LNCaP clone FGC (cell line): Measurements from ENCODE around the gene SLC36A1.
"Not testable (repeated sequence)": the region's sequence is repeated elsewhere in the genome, so short reads cannot be mapped to it uniquely, and the experiment has no call there.

Experiments used
- DNase-seq: peaks from one replicate; pipeline ENCODE4 v3.0.0-alpha.2; 2011; ENCODE audit warnings: low read depth
- H3K4me3 ChIP-seq: 2 replicates; pipeline ENCODE4 v1.5.1; 2011; ENCODE audit warnings: mild to moderate bottlenecking, low read depth, low read length, control low read depth
- CTCF ChIP-seq: IDR thresholded peaks from 2 replicates; pipeline ENCODE4 v1.5.1; 2012; ENCODE audit warnings: mild to moderate bottlenecking; ENCODE audit not compliant: control insufficient read depth, insufficient read depth; ENCODE audit errors: extremely low read depth

Gene SLC36A1

GRCh38 chr5:151504006-151504405 lies 56.6 kb downstream of the SLC36A1 start:
- no peak for DNase-seq

GRCh38 chr5:151508308-151508707 lies 60.9 kb downstream of the SLC36A1 start:
- DNase-seq, H3K4me3 ChIP-seq: not testable (repeated sequence)

More at GRCh38 chr5:151504006-151504405, 56.6 kb downstream of the SLC36A1 start:
- no peak overlapping the region for H3K4me3 ChIP-seq
- no peak for TF ChIP-seq CTCF

- H3K4me3 ChIP-seq: no peak overlapping the region
- no peak for DNase-seq
- no peak for TF ChIP-seq CTCF
Measured at GRCh38 chr5:151509231-151509630, 61.8 kb downstream of the SLC36A1 start.

GRCh38 chr5:151509836-151510235 lies 62.4 kb downstream of the SLC36A1 start:
- H3K4me3 ChIP-seq: no peak overlapping the region
- no peak for DNase-seq
- TF ChIP-seq CTCF: no peak

- H3K4me3 ChIP-seq: no peak overlapping the region
- DNase-seq: no peak
- no peak for TF ChIP-seq CTCF
Measured at GRCh38 chr5:151517122-151517920, 69.9 kb downstream of the SLC36A1 start.

- H3K4me3 ChIP-seq: no peak overlapping the region
- no peak for DNase-seq
- peak; percentile 43 for TF ChIP-seq CTCF
Measured at GRCh38 chr5:151520294-151520693, 72.9 kb downstream of the SLC36A1 start.

GRCh38 chr5:151522226-151522625 lies 74.8 kb downstream of the SLC36A1 start:
- H3K4me3 ChIP-seq: no peak overlapping the region
- no peak for TF ChIP-seq CTCF
- no peak for DNase-seq
